Measurements from ENCODE around the gene BANK1.

BANK1 gene

GRCh38 chr4:101790521-101791181, at the start of gene BANK1:
BANK1 (plus strand) TSS chr4:101790730; CDS start chr4:101790881, 151 bp downstream.
- peak in 1 of 2 donors; percentile 9 for DNase-seq (ENCODE audit: low read depth in 2 of 2, low spot score in 1 of 2)

GRCh38 chr4:101753721-101754120, 36.8 kb upstream of the BANK1 start:
- DNase-seq (ENCODE audit: low read depth in 2 of 2, low spot score in 1 of 2) = no peak

GRCh38 chr4:101756181-101756580, 34.3 kb upstream of the BANK1 start:
- DNase-seq (ENCODE audit: low read depth in 2 of 2, low spot score in 1 of 2) = no peak

- no peak for DNase-seq (ENCODE audit: low read depth in 2 of 2, low spot score in 1 of 2)
Measured at GRCh38 chr4:101761405-101761804, 29.1 kb upstream of the BANK1 start.

- no peak for DNase-seq (ENCODE audit: low read depth in 2 of 2, low spot score in 1 of 2)
Measured at GRCh38 chr4:101762025-101762424, 28.5 kb upstream of the BANK1 start.

GRCh38 chr4:101762534-101762933, 28.0 kb upstream of the BANK1 start:
- no peak for DNase-seq (ENCODE audit: low read depth in 2 of 2, low spot score in 1 of 2)

GRCh38 chr4:101763576-101763975, 27.0 kb upstream of the BANK1 start:
- DNase-seq (ENCODE audit: low read depth in 2 of 2, low spot score in 1 of 2) = no peak

- no peak for DNase-seq (ENCODE audit: low read depth in 2 of 2, low spot score in 1 of 2)
Measured at GRCh38 chr4:101774807-101775206, 15.7 kb upstream of the BANK1 start.

- DNase-seq (ENCODE audit: low read depth in 2 of 2, low spot score in 1 of 2) = no peak
Measured at GRCh38 chr4:101777431-101777830, 13.1 kb upstream of the BANK1 start.

GRCh38 chr4:101780284-101780683, 10.2 kb upstream of the BANK1 start:
- DNase-seq (ENCODE audit: low read depth in 2 of 2, low spot score in 1 of 2) = no peak

GRCh38 chr4:101782546-101782945, 8.0 kb upstream of the BANK1 start:
- DNase-seq (ENCODE audit: low read depth in 2 of 2, low spot score in 1 of 2) = no peak

GRCh38 chr4:101784957-101785356, 5.6 kb upstream of the BANK1 start:
- DNase-seq (ENCODE audit: low read depth in 2 of 2, low spot score in 1 of 2) = no peak

- no peak for DNase-seq (ENCODE audit: low read depth in 2 of 2, low spot score in 1 of 2)
Measured at GRCh38 chr4:101785486-101785885, 5.0 kb upstream of the BANK1 start.

GRCh38 chr4:101787701-101788316, 2.7 kb upstream of the BANK1 start:
- no peak for DNase-seq (ENCODE audit: low read depth in 2 of 2, low spot score in 1 of 2)

- no peak for DNase-seq (ENCODE audit: low read depth in 2 of 2, low spot score in 1 of 2)
Measured at GRCh38 chr4:101791182-101791558, 640 bp downstream of the BANK1 start.

GRCh38 chr4:101792056-101792590, 1.6 kb downstream of the BANK1 start:
- no peak for DNase-seq (ENCODE audit: low read depth in 2 of 2, low spot score in 1 of 2)

- no peak for DNase-seq (ENCODE audit: low read depth in 2 of 2, low spot score in 1 of 2)
Measured at GRCh38 chr4:101793397-101793796, 2.9 kb downstream of the BANK1 start.

GRCh38 chr4:101794806-101795205, 4.3 kb downstream of the BANK1 start:
- DNase-seq (ENCODE audit: low read depth in 2 of 2, low spot score in 1 of 2) = no peak

GRCh38 chr4:101795704-101796103, 5.2 kb downstream of the BANK1 start:
- no peak for DNase-seq (ENCODE audit: low read depth in 2 of 2, low spot score in 1 of 2)

GRCh38 chr4:101801958-101802357, 11.4 kb downstream of the BANK1 start:
- no peak for DNase-seq (ENCODE audit: low read depth in 2 of 2, low spot score in 1 of 2)

- DNase-seq (ENCODE audit: low read depth in 2 of 2, low spot score in 1 of 2) = no peak
Measured at GRCh38 chr4:101806914-101807313, 16.4 kb downstream of the BANK1 start.

GRCh38 chr4:101807351-101807750, 16.8 kb downstream of the BANK1 start:
- no peak for DNase-seq (ENCODE audit: low read depth in 2 of 2, low spot score in 1 of 2)

GRCh38 chr4:101813604-101814003, 23.1 kb downstream of the BANK1 start:
- DNase-seq (ENCODE audit: low read depth in 2 of 2, low spot score in 1 of 2) = no peak

Measured in stimulated activated CD8-positive, alpha-beta memory T cell treated with anti-CD3 and anti-CD28 coated beads, Interleukin-4, amount 100 ng/mL, for 4 hours (primary cell).